OCI-LY1 (cell line): ENCODE measurements around the gene RFX4.

Experiments
- H2AFZ ChIP-seq: fragments of 200-600 bp; sonication (generic), shearing (Covaris generic); 2 replicates; pipeline ENCODE4 v1.6.0; 2014; ENCODE audit warnings: antibody characterized with exemption, mild to moderate bottlenecking, low read length
- H3F3A ChIP-seq: fragments of 200-600 bp; sonication (generic), shearing (Covaris generic); 2 replicates; pipeline ENCODE4 v1.6.0; 2014; ENCODE audit warnings: mild to moderate bottlenecking, antibody characterized with exemption, low read length, moderate library complexity; ENCODE audit not compliant: insufficient read depth
- H3K27ac ChIP-seq: fragments of 200-600 bp; sonication (generic); 2 replicates; pipeline ENCODE4 v1.5.1; 2014; ENCODE audit warnings: low read length, mixed run types, mild to moderate bottlenecking, low read depth; ENCODE audit not compliant: poor library complexity, severe bottlenecking
- H3K27me3 ChIP-seq: fragments of 200-600 bp; sonication (generic); 2 replicates; pipeline ENCODE4 v1.6.0; 2014; ENCODE audit warnings: antibody characterized with exemption, mild to moderate bottlenecking, low read length, moderate library complexity; ENCODE audit not compliant: insufficient read depth
- H3K36me3 ChIP-seq: fragments of 200-600 bp; sonication (generic); 2 replicates; pipeline ENCODE4 v1.6.1; 2014; ENCODE audit warnings: mild to moderate bottlenecking, antibody characterized with exemption, low read length, moderate library complexity, mixed read lengths; ENCODE audit not compliant: insufficient read depth
- H3K4me1 ChIP-seq: fragments of 200-600 bp; sonication (generic); 2 replicates; pipeline ENCODE4 v1.5.1; 2014; ENCODE audit warnings: mild to moderate bottlenecking, low read length, moderate library complexity; ENCODE audit not compliant: insufficient read depth, severe bottlenecking
- H3K4me2 ChIP-seq: fragments of 200-600 bp; sonication (generic), shearing (Covaris generic); 2 replicates; pipeline ENCODE4 v1.6.1; 2014; ENCODE audit warnings: low read length
- H3K4me3 ChIP-seq: fragments of 200-600 bp; sonication (generic); 2 replicates; pipeline ENCODE4 v1.5.1; 2014; ENCODE audit warnings: low read length, low read depth, mild to moderate bottlenecking, mixed read lengths; ENCODE audit not compliant: poor library complexity, severe bottlenecking
- H3K79me2 ChIP-seq: fragments of 200-600 bp; shearing (Covaris generic); 2 replicates; pipeline ENCODE4 v1.6.1; 2016; ENCODE audit warnings: mixed run types, low read length, mixed read lengths; ENCODE audit not compliant: insufficient read depth
- H3K9ac ChIP-seq: fragments of 200-600 bp; sonication (generic), shearing (Covaris generic); 2 replicates; pipeline ENCODE4 v1.6.1; 2014; ENCODE audit warnings: mild to moderate bottlenecking, low read length, mixed read lengths
- H3K9me2 ChIP-seq: fragments of 200-600 bp; sonication (generic), shearing (Covaris generic); 2 replicates; pipeline ENCODE4 v1.6.1; 2014; ENCODE audit warnings: low read depth, mild to moderate bottlenecking, low read length, mixed read lengths
- H3K9me3 ChIP-seq: fragments of 200-600 bp; shearing (Covaris generic); 2 replicates; pipeline ENCODE4 v1.6.1; 2014; ENCODE audit warnings: low read length, mixed read lengths
- H4K20me1 ChIP-seq: fragments of 200-600 bp; sonication (generic), shearing (Covaris generic); 2 replicates; pipeline ENCODE4 v1.6.0; 2016; ENCODE audit warnings: mild to moderate bottlenecking, low read length; ENCODE audit not compliant: insufficient read depth
- EZH2 ChIP-seq: fragments of 200-600 bp; sonication (generic), shearing (Covaris generic); IDR thresholded peaks from 2 replicates; pipeline ENCODE4 v1.8.0; 2017; ENCODE audit warnings: borderline replicate concordance, mixed run types, mild to moderate bottlenecking, antibody characterized with exemption, low read length, moderate library complexity, mixed read lengths
- TF ChIP-seq, protein P1 (sequence below): fragments of 200-600 bp; sonication (generic), shearing (Covaris generic); IDR thresholded peaks from 2 replicates; pipeline ENCODE4 v1.5.1; 2017; ENCODE audit warnings: mild to moderate bottlenecking, antibody characterized with exemption, low read length, moderate library complexity, mixed read lengths

Gene RFX4

GRCh38 chr12:106774808-106775524, 192.2 kb downstream of the RFX4 start:
- Histone ChIP-seq H3K9ac (peak overlapping the region; percentile 63), H3K4me2 (peak overlapping the region; percentile 85), H3K27me3 (no peaks in the 10 kb centered on the region), H3K9me2 (no peaks in the 10 kb centered on the region), H3K4me1 (peaks cover 11% of the 10 kb centered on the region), H3K9me3 (no peaks in the 10 kb centered on the region), H4K20me1 (no peaks in the 10 kb centered on the region), H3F3A (no peaks in the 10 kb centered on the region), H3K79me2 (no peaks in the 10 kb centered on the region), H3K4me3 (peak overlapping the region; percentile 86), H3K27ac (no peak overlapping the region), H2AFZ (no peak overlapping the region), H3K36me3 (no peaks in the 10 kb centered on the region)
- TF ChIP-seq, protein P1, sequence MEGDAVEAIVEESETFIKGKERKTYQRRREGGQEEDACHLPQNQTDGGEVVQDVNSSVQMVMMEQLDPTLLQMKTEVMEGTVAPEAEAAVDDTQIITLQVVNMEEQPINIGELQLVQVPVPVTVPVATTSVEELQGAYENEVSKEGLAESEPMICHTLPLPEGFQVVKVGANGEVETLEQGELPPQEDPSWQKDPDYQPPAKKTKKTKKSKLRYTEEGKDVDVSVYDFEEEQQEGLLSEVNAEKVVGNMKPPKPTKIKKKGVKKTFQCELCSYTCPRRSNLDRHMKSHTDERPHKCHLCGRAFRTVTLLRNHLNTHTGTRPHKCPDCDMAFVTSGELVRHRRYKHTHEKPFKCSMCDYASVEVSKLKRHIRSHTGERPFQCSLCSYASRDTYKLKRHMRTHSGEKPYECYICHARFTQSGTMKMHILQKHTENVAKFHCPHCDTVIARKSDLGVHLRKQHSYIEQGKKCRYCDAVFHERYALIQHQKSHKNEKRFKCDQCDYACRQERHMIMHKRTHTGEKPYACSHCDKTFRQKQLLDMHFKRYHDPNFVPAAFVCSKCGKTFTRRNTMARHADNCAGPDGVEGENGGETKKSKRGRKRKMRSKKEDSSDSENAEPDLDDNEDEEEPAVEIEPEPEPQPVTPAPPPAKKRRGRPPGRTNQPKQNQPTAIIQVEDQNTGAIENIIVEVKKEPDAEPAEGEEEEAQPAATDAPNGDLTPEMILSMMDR = no peak
- TF ChIP-seq EZH2 = no peak

DNA sequence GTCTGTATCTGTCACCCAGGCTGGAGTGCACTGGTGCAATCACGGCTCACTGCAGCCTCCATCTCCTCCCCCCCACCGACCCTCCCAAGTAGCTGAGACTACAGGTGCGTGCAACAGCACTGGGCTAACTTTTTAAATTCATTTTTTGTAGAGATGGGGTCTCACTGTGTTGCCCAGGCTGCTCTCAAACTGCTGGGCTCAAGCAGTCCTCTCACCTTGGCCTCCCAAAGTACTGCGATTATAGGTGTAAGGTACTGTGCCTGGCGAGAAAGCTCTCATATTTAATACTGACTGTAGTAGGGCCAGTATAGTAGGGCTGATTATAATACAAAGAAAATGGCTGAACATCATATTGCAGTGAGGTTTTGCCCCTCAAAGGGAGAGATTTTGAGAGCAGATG, 194.1 kb downstream of the RFX4 start:
- no peak overlapping the region for H3K27ac ChIP-seq
- no peaks in the 10 kb centered on the region for H3K27me3 ChIP-seq
- H3K4me2 ChIP-seq = no peak overlapping the region
- no peak for TF ChIP-seq EZH2
- TF ChIP-seq, protein P1 = no peak
- no peak overlapping the region for H2AFZ ChIP-seq
- H3K4me3 ChIP-seq = no peak overlapping the region
- H3K9ac ChIP-seq = no peak overlapping the region
- no peaks in the 10 kb centered on the region for H3K9me3 ChIP-seq
- H4K20me1 ChIP-seq = no peaks in the 10 kb centered on the region
- H3K9me2 ChIP-seq = no peaks in the 10 kb centered on the region
- no peaks in the 10 kb centered on the region for H3F3A ChIP-seq
- no peaks in the 10 kb centered on the region for H3K36me3 ChIP-seq
- H3K4me1 ChIP-seq = peaks cover 11% of the 10 kb centered on the region
- no peaks in the 10 kb centered on the region for H3K79me2 ChIP-seq

DNA sequence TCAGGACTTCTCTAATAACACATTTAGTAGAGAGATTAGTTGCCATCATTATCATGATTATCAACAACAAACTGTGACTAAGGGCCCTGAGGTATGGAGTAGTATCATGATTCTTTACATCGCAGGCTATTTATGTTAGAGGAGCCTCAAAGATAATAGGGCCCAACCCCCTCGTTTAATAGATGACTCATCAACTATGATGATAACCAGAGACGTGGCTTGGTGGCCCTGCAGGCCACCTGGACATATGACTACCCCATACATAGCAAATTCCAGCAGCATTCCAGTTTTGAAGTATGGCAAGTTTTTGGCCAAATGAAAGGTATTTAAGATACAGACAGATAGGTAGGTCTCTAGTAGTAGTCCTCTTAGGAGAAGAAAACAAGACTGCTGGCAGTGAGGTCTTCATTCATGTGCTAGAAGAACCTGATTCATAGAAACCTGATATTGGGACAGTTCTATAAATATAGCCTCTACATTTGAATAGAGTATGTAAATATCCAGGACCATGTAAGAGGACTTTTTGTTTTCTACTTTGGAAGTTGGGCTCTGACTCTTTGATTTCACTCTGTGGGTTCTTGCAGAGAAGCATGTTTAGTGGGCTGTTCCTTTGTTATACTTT, 197.3 kb downstream of the RFX4 start:
- no peaks in the 10 kb centered on the region for H3K9me3 ChIP-seq
- H3K27me3 ChIP-seq = no peaks in the 10 kb centered on the region
- H3K79me2 ChIP-seq = no peaks in the 10 kb centered on the region
- no peaks in the 10 kb centered on the region for H3K36me3 ChIP-seq
- no peak overlapping the region for H3K9ac ChIP-seq
- H3K27ac ChIP-seq = no peak overlapping the region
- TF ChIP-seq, protein P1 = no peak
- no peak for TF ChIP-seq EZH2
- no peak overlapping the region for H3K4me3 ChIP-seq
- H3F3A ChIP-seq = no peaks in the 10 kb centered on the region
- no peaks in the 10 kb centered on the region for H3K9me2 ChIP-seq
- H3K4me1 ChIP-seq = peaks cover 7% of the 10 kb centered on the region
- H4K20me1 ChIP-seq = no peaks in the 10 kb centered on the region
- H3K4me2 ChIP-seq = no peak overlapping the region
- H2AFZ ChIP-seq = no peak overlapping the region
